ENCODE data around the gene C19orf47.

DNA sequence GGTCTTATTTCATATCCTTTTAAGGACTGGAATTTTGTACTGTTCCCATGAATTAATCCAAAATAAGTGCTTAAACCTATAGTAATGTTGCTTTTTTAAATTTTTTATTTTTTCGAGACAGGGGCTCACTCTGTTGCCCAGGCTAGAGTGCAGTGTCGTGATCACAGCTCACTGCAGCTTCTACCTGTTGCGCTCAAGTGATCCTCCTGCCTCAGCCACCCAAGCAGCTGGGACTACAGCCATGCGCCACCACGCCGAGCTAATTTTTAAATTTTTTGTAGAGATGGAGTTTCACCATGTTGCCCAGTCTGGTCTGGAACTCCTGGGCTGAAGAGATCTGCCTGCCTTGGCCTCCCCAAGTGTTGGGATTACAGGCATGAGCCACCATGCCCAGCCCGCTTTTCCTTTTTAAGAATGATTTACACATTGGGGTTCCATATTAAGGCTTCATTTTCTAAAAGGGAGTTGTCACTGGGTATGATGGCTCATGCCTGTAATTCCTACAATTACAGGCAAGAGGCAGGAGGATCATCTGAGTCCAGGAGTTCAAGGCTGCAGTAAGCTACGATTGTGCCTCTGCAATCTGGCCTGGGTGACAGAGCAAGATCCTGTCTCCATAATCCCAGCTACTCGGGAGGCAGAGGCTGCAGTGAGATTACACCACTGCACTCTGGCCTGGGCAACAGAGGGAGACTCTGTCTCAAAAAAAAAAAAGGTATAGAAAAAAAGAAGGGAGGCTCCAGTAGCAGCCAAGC, 34.8 kb downstream of the C19orf47 start:
- TF ChIP-seq, protein P1, sequence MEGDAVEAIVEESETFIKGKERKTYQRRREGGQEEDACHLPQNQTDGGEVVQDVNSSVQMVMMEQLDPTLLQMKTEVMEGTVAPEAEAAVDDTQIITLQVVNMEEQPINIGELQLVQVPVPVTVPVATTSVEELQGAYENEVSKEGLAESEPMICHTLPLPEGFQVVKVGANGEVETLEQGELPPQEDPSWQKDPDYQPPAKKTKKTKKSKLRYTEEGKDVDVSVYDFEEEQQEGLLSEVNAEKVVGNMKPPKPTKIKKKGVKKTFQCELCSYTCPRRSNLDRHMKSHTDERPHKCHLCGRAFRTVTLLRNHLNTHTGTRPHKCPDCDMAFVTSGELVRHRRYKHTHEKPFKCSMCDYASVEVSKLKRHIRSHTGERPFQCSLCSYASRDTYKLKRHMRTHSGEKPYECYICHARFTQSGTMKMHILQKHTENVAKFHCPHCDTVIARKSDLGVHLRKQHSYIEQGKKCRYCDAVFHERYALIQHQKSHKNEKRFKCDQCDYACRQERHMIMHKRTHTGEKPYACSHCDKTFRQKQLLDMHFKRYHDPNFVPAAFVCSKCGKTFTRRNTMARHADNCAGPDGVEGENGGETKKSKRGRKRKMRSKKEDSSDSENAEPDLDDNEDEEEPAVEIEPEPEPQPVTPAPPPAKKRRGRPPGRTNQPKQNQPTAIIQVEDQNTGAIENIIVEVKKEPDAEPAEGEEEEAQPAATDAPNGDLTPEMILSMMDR (IDR thresholded peaks at IDR 0.05) = no peak
- TF ChIP-seq ZFX (IDR thresholded peaks at IDR 0.05; ENCODE audit: borderline replicate concordance) = no peak

Measured in 22Rv1 (cell line).